Activated CD8-positive, alpha-beta memory T cell treated with anti-CD3 and anti-CD28 coated beads for 1 hour (primary cell): ENCODE measurements around the gene NR2C2AP.
"Not testable (repeated sequence)": the region's sequence is repeated elsewhere in the genome, so short reads cannot be mapped to it uniquely, and the experiment has no call there.

ENCODE experiments used
- DNase-seq, 2 donors: peaks; one replicate each; pipeline ENCODE4 v3.0.0-alpha.2; 2020; ENCODE audit warnings: low read depth in 1 of 2; ENCODE audit errors: extremely low read depth in 1 of 2

NR2C2AP gene, protein sequence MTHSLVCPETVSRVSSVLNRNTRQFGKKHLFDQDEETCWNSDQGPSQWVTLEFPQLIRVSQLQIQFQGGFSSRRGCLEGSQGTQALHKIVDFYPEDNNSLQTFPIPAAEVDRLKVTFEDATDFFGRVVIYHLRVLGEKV

DNA sequence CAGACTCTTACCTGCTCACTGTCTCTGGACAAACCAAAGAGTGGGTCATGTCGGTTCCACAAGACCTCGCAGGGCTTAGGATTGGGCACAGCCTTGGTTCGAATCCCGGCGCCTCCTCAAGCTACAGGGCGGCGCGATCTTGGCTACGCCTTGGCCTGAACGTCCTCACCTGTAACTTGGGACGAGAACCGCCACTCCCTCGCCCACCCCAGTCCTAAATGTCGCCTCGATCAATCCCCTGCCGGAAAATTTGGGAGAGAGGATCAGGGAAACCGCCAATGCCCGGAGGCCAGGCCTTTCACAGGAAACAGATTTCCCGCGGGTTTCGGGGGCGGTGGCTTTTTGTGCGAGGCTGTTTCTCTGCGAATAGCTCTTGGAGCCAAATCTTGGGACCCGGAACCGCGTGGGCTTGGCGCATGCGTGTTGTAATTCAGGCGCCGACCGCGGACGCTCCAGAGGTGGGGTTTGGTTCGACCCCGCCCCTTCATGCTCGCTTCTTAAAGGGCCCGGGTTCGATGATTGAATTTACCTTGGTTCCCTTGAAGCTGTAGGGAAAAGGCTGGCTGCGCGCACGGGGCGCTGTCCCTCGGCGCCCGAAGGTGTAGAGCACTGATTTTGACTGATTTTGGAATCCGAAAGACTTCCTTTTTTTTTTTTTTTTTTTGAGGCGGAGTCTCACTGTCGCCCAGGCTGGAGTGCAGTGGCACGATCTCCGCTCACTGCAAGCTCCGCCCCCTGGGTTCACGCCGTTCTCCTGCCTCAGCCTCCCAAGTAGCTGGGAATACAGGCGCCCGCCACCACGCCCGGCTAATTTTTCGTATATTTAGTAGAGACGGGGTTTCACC is at the start of gene NR2C2AP:
NR2C2AP (minus strand) TSS at position 403 of the 845 bp plus-strand sequence; CDS start at position 49, 354 bp downstream.
- DNase-seq = peak; percentile 75 to 88

GRCh38 chr19:19250196-19250801 is 47.1 kb upstream of the NR2C2AP start:
- DNase-seq = no peak

- DNase-seq = no peak
These were observed 37.3 kb upstream of the NR2C2AP start for GRCh38 chr19:19240476-19240875.

DNA sequence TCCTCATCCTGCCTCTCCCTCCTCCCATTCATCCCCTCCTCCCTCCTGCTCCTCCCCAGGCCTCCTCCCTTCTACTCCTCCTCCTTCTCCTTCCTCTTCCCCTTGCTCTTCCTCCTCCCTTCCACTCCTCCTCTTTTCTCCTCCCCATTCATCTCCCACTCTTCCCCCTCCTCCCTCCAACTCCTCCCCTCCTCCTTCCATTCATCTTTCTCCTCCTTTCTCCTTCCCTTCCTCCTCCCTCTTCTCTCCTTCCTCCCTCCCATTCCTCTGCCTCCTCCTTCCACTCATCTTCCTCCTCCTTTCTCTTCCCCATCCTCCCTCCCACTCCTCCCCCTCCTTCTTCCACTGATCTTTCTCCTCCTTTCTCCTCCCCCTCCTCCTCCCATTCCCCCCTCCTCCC is 36.5 kb upstream of the NR2C2AP start:
- no peak for DNase-seq

- no peak for DNase-seq
These were observed 35.1 kb upstream of the NR2C2AP start for GRCh38 chr19:19238126-19238894.

DNA sequence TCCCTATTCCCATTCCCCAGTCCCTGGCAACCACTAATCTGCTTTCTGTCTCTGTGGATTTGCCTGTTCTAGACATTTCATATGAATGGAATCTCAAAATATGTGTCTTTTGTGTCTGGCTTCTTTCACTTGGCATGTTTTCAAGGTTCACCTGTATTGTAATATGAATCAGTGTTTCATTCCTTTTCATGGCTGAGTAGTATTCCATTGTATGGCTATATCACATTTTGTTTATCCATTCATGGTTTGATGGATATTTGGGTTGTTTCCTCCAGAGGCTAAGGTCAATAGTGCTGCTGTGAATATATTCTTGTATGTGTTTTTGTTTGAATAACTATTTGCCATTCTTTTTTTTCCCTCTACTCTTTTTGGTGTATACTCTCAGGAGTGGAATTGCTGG is 33.0 kb upstream of the NR2C2AP start:
- DNase-seq = no peak

GRCh38 chr19:19234220-19234816 is 31.1 kb upstream of the NR2C2AP start:
- no peak for DNase-seq

GRCh38 chr19:19232261-19232721 is 29.1 kb upstream of the NR2C2AP start:
- DNase-seq = no peak

GRCh38 chr19:19230999-19231398 is 27.8 kb upstream of the NR2C2AP start:
- no peak for DNase-seq

GRCh38 chr19:19229701-19230100 is 26.5 kb upstream of the NR2C2AP start:
- DNase-seq = no peak

DNA sequence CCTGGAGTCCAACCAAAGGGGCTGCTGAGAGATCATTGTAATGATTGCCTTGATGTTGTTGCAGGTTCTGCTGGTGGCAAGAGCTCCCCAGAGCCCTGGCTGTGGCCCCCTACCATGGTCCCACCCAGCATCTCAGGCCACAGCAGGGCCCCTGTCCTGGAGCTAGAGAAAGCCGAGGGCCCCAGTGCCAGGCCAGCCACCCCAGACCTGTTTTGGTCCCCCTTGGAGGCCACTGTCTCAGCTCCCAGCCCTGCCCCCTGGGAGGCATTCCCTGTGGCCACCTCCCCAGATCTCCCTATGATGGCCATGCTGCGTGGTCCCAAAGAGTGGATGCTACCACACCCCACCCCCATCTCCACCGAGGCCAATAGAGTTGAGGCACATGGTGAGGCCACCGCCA is 24.0 kb upstream of the NR2C2AP start:
- no peak for DNase-seq

GRCh38 chr19:19226663-19227062 is 23.4 kb upstream of the NR2C2AP start:
- DNase-seq = no peak

- no peak for DNase-seq
These were observed 23.0 kb upstream of the NR2C2AP start for GRCh38 chr19:19226204-19226603.

GRCh38 chr19:19224852-19225494 is 21.8 kb upstream of the NR2C2AP start:
- peak; percentile 34 to 67 for DNase-seq

GRCh38 chr19:19224150-19224851 is 21.1 kb upstream of the NR2C2AP start:
- DNase-seq = no peak

DNA sequence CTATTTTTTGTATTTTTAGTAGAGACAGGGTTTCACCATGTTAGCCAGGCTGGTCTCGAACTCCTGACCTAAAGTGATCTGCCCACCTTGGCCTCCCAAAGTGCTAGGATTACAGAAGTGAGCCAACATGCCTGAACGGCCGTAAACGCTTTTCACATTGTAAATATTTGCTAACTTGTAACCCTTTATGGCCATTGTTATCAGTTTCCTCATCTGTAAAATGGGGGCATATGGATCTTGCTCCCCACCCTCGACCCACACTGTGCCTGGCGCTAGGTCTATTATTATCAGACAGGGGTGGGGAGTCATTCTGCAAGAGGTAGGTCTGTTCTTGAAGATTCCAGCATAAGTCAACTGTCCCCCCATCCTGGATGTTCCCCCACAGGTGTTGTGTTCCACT is 20.4 kb upstream of the NR2C2AP start:
- DNase-seq = no peak

- no peak for DNase-seq
These were observed 19.8 kb upstream of the NR2C2AP start for GRCh38 chr19:19223060-19223459.

DNA sequence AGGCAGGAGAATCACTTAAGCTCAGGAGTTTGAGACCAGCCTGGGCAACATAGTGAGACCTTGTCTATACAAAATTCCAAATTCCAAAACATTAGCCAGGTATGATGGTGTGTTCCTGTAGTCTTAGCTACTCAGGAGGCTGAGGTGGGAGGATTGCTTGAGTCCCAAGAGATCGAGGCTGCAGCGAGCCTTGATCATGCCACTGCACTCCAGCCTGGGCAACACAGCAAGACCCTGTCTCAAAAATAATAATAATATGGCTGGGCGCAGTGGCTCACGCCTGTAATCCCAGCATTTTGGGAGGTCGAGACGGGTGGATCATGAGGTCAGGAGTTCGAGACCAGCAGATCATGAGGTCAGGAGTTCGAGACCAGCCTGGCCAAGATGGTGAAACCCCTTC is 17.8 kb upstream of the NR2C2AP start:
- DNase-seq = not testable (repeated sequence)

DNA sequence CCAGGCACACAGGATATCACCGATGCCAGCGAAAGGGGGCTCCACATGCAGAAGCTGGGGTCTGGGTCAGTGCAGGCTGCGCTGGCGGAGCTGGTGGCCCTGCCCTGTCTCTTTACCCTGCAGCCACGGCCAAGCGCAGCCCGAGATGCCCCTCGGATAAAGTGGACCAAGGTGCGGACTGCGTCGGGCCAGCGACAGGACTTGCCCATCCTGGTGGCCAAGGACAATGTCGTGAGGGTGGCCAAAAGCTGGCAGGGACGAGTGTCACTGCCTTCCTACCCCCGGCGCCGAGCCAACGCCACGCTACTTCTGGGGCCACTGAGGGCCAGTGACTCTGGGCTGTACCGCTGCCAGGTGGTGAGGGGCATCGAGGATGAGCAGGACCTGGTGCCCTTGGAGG is 15.7 kb upstream of the NR2C2AP start:
- DNase-seq = no peak

DNA sequence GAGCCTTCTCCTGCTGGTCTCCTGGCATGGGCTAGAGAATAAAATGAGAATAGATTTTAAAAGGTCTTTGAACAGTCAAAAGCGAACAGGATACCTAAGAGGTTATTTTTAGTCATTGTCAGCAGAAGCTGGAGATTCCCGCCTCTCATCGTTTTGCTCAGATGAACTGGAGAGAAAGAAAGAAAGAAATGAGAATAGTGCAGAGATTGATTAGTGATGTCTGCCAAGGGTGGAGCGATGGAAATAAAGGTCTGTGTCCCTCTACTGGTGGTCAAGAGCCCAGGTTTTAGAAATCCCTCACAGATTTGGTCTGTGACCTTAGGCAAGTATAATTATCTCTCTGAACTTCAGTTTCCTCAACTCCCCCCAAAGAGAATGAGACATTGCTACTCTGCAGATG is 13.9 kb upstream of the NR2C2AP start:
- DNase-seq = no peak
